ENCODE measurements around the gene KIF3C. TPM values are rescaled to one million over a fixed set of nuclear protein-coding genes. Genes with fewer than 3 reads are reported as not detected.

KIF3C gene
- total RNA-seq, 2 donors from 2014 or later, result 0.93 to 2.5 TPM

GRCh38 chr2:25989154-25989553, 6.9 kb upstream of the KIF3C start:
- DNase-seq (ENCODE audit: low spot score) (no peak), ATAC-seq (no peak)
- Mint-ChIP-seq H3K9me3 (no peaks in the 10 kb centered on the region), H3K27ac (no peak overlapping the region), H3K4me1 (ENCODE audit: low read depth in 2 of 2) (peaks cover 12 to 16% of the 10 kb centered on the region in 2 donors), H3K27me3 (peaks cover 0 to 8% of the 10 kb centered on the region in 2 donors), H3K36me3 (no peaks in the 10 kb centered on the region), H3K4me3 (no peak overlapping the region)

GRCh38 chr2:25988134-25988533, 5.8 kb upstream of the KIF3C start:
- peaks cover 0 to 5% of the 10 kb centered on the region in 2 donors for H3K27me3 Mint-ChIP-seq
- no peaks in the 10 kb centered on the region for H3K36me3 Mint-ChIP-seq
- H3K27ac Mint-ChIP-seq, result no peak overlapping the region
- H3K9me3 Mint-ChIP-seq, result no peaks in the 10 kb centered on the region
- H3K4me1 Mint-ChIP-seq (ENCODE audit: low read depth in 2 of 2), result peaks cover 15 to 17% of the 10 kb centered on the region in 2 donors
- no peak overlapping the region for H3K4me3 Mint-ChIP-seq
- DNase-seq (ENCODE audit: low spot score) (no peak), ATAC-seq (no peak)

GRCh38 chr2:25983735-25984134, 1.4 kb upstream of the KIF3C start:
- no peaks in the 10 kb centered on the region for H3K9me3 Mint-ChIP-seq
- ATAC-seq (no peak), DNase-seq (ENCODE audit: low spot score) (no peak)
- H3K36me3 Mint-ChIP-seq, result no peaks in the 10 kb centered on the region
- peaks cover 5 to 7% of the 10 kb centered on the region in 2 donors for H3K4me1 Mint-ChIP-seq (ENCODE audit: low read depth in 2 of 2)
- peak overlapping the region; percentile 89 for H3K4me3 Mint-ChIP-seq
- H3K27me3 Mint-ChIP-seq, result no peaks in the 10 kb centered on the region
- H3K27ac Mint-ChIP-seq, result peak overlapping the region in 1 of 2 donors; percentile 9

GRCh38 chr2:25982968-25983280, 627 bp upstream of the KIF3C start:
- Mint-ChIP-seq H3K4me1 (ENCODE audit: low read depth in 2 of 2) (peaks cover 5 to 7% of the 10 kb centered on the region in 2 donors), H3K27me3 (no peaks in the 10 kb centered on the region), H3K27ac (peak overlapping the region; percentile 8 to 9), H3K4me3 (peak overlapping the region; percentile 89), H3K36me3 (no peaks in the 10 kb centered on the region), H3K9me3 (no peaks in the 10 kb centered on the region)
- ATAC-seq, result no peak
- no peak for DNase-seq (ENCODE audit: low spot score)

- Mint-ChIP-seq H3K36me3 (no peaks in the 10 kb centered on the region), H3K9me3 (no peaks in the 10 kb centered on the region), H3K4me1 (ENCODE audit: low read depth in 2 of 2) (peaks cover 5 to 7% of the 10 kb centered on the region in 2 donors), H3K27me3 (no peaks in the 10 kb centered on the region), H3K27ac (no peak overlapping the region), H3K4me3 (peak overlapping the region; percentile 79)
- DNase-seq (ENCODE audit: low spot score) (no peak), ATAC-seq (peak; percentile 11 to 48)
Measured at GRCh38 chr2:25981596-25982272, 563 bp downstream of the KIF3C start.

- Mint-ChIP-seq H3K9me3 (no peaks in the 10 kb centered on the region), H3K27me3 (no peaks in the 10 kb centered on the region), H3K4me3 (peak overlapping the region; percentile 25), H3K36me3 (no peaks in the 10 kb centered on the region), H3K4me1 (ENCODE audit: low read depth in 2 of 2) (peaks cover 5 to 7% of the 10 kb centered on the region in 2 donors), H3K27ac (no peak overlapping the region)
- ATAC-seq, result no peak
- no peak for DNase-seq (ENCODE audit: low spot score)
Measured at GRCh38 chr2:25980951-25981350, 1.3 kb downstream of the KIF3C start.

GRCh38 chr2:25980076-25980887, 2.0 kb downstream of the KIF3C start:
- H3K9me3 Mint-ChIP-seq, result no peaks in the 10 kb centered on the region
- DNase-seq (ENCODE audit: low spot score) (no peak), ATAC-seq (no peak)
- peaks cover 5 to 7% of the 10 kb centered on the region in 2 donors for H3K4me1 Mint-ChIP-seq (ENCODE audit: low read depth in 2 of 2)
- no peak overlapping the region for H3K27ac Mint-ChIP-seq
- H3K4me3 Mint-ChIP-seq, result peak overlapping the region; percentile 20
- no peaks in the 10 kb centered on the region for H3K36me3 Mint-ChIP-seq
- H3K27me3 Mint-ChIP-seq, result no peaks in the 10 kb centered on the region

- no peak overlapping the region for H3K4me3 Mint-ChIP-seq
Measured at GRCh38 chr2:25979001-25979400, 3.3 kb downstream of the KIF3C start.

GRCh38 chr2:25977768-25978167, 4.5 kb downstream of the KIF3C start:
- H3K4me1 Mint-ChIP-seq (ENCODE audit: low read depth in 2 of 2), result peaks cover under 1% of the 10 kb centered on the region in 2 donors
- no peaks in the 10 kb centered on the region for H3K27me3 Mint-ChIP-seq
- no peaks in the 10 kb centered on the region for H3K9me3 Mint-ChIP-seq
- no peaks in the 10 kb centered on the region for H3K36me3 Mint-ChIP-seq
- H3K4me3 Mint-ChIP-seq, result no peak overlapping the region
- no peak overlapping the region for H3K27ac Mint-ChIP-seq
- DNase-seq (ENCODE audit: low spot score) (no peak), ATAC-seq (no peak)

More at GRCh38 chr2:25979001-25979400, 3.3 kb downstream of the KIF3C start:
- ATAC-seq (no peak), DNase-seq (ENCODE audit: low spot score) (no peak)
- Mint-ChIP-seq H3K27ac (no peak overlapping the region), H3K36me3 (no peaks in the 10 kb centered on the region), H3K4me1 (ENCODE audit: low read depth in 2 of 2) (peaks cover 5 to 7% of the 10 kb centered on the region in 2 donors), H3K27me3 (no peaks in the 10 kb centered on the region), H3K9me3 (no peaks in the 10 kb centered on the region)

- no peaks in the 10 kb centered on the region for H3K36me3 Mint-ChIP-seq
- no peaks in the 10 kb centered on the region for H3K4me1 Mint-ChIP-seq (ENCODE audit: low read depth in 2 of 2)
- H3K27ac Mint-ChIP-seq, result no peak overlapping the region
- ATAC-seq, result no peak
- H3K27me3 Mint-ChIP-seq, result no peaks in the 10 kb centered on the region
- no peaks in the 10 kb centered on the region for H3K9me3 Mint-ChIP-seq
- H3K4me3 Mint-ChIP-seq, result no peak overlapping the region
- DNase-seq (ENCODE audit: low spot score), result no peak
Measured at GRCh38 chr2:25976983-25977741, 5.1 kb downstream of the KIF3C start.

GRCh38 chr2:25972049-25972823, 10.1 kb downstream of the KIF3C start:
- Mint-ChIP-seq H3K4me1 (ENCODE audit: low read depth in 2 of 2) (no peaks in the 10 kb centered on the region), H3K36me3 (no peaks in the 10 kb centered on the region), H3K4me3 (no peak overlapping the region), H3K9me3 (no peaks in the 10 kb centered on the region), H3K27ac (no peak overlapping the region), H3K27me3 (no peaks in the 10 kb centered on the region)
- no peak for DNase-seq (ENCODE audit: low spot score)
- no peak for ATAC-seq

GRCh38 chr2:25971596-25971995, 10.7 kb downstream of the KIF3C start:
- Mint-ChIP-seq H3K36me3 (no peaks in the 10 kb centered on the region), H3K4me1 (ENCODE audit: low read depth in 2 of 2) (no peaks in the 10 kb centered on the region), H3K9me3 (no peaks in the 10 kb centered on the region), H3K27ac (no peak overlapping the region), H3K4me3 (no peak overlapping the region), H3K27me3 (no peaks in the 10 kb centered on the region)
- ATAC-seq, result no peak
- no peak for DNase-seq (ENCODE audit: low spot score)

GRCh38 chr2:25966531-25967270, 15.6 kb downstream of the KIF3C start:
- Mint-ChIP-seq H3K27me3 (no peaks in the 10 kb centered on the region), H3K4me3 (no peak overlapping the region), H3K4me1 (ENCODE audit: low read depth in 2 of 2) (peaks cover 0 to 3% of the 10 kb centered on the region in 2 donors), H3K27ac (no peak overlapping the region), H3K36me3 (no peaks in the 10 kb centered on the region), H3K9me3 (no peaks in the 10 kb centered on the region)
- DNase-seq (ENCODE audit: low spot score) (no peak), ATAC-seq (no peak)
